Esophagus squamous epithelium (tissue), 5 donors: ENCODE results near the gene CBLB. TPM values are rescaled to one million over a fixed set of nuclear protein-coding genes. Genes with fewer than 3 reads are reported as not detected.

Experiments used
- DNase-seq: peaks from one replicate; lab custom pipeline; 2025; lab: John Stamatoyannopoulos, UW
- H3K27ac ChIP-seq, 4 donors: fragments of 200-600 bp; sonication (generic); one replicate each; pipeline ENCODE4 v1.5.1; 2016 to 2019; ENCODE audit warnings: mild to moderate bottlenecking in 1 of 4
- H3K27me3 ChIP-seq, 4 donors: fragments of 200-600 bp; sonication (generic); 1 replicate in 3 of 4; 2 replicates in 1 of 4; pipeline versions ENCODE4 v1.5.1 to v1.6.0; 2017 to 2021; ENCODE audit warnings: antibody characterized with exemption in 1 of 4
- H3K36me3 ChIP-seq, 3 donors: fragments of 200-600 bp; sonication (generic); one replicate each; pipeline ENCODE4 v1.5.1; 2016 to 2019
- H3K4me1 ChIP-seq, 3 donors: fragments of 200-600 bp; sonication (generic); one replicate each; pipeline ENCODE4 v1.5.1; 2017 to 2019
- H3K4me3 ChIP-seq, 4 donors: fragments of 200-600 bp; sonication (generic); 1 replicate in 3 of 4; 2 replicates in 1 of 4; pipeline ENCODE4 v1.5.1; 2016 to 2019; ENCODE audit warnings: mild to moderate bottlenecking in 2 of 4, moderate library complexity in 1 of 4
- H3K9me3 ChIP-seq, 3 donors: fragments of 200-600 bp; sonication (generic); one replicate each; pipeline ENCODE4 v1.5.1; 2016 to 2019
- POLR2A ChIP-seq, 4 donors: fragments of 450-650 bp; IDR thresholded peaks; one replicate each; pipeline ENCODE4 v1.6.1; 2017; ENCODE audit warnings: antibody characterized with exemption in 4 of 4, mild to moderate bottlenecking in 4 of 4, moderate library complexity in 3 of 4
- WGBS, 2 donors: methylation state at CpG; one replicate each; pipeline ENCODE4 v1.1.5; 2018; 5-methylcytosine and 5-hydroxymethylcytosine counted together
- intact Hi-C: fragments of 100-400 bp; cut with DNase I; formaldehyde crosslinking; loops from one replicate; pipeline ENCODE4 v1.15.0; 2022
- total RNA-seq, 4 donors: library from RNA; depleted of rRNA; stranded (reverse); fragments of >200 nt; gene quantifications; one replicate each; pipeline ENCODE4 v1.1.0, GENCODE V29; 2016
- TF ChIP-seq, protein P1 (sequence below), 6 experiments: fragments of 450-650 bp in 4 of 6; fragments of 200-600 bp in 2 of 6; sonication (generic) in 2 of 6; IDR thresholded peaks; one replicate each; pipeline ENCODE4 v1.5.1; 2016 to 2019; ENCODE audit warnings: antibody characterized with exemption in 6 of 6, mild to moderate bottlenecking in 4 of 6, moderate library complexity in 4 of 6
- donor health status: DM: yes; HTN: yes; CAD: no.

The CBLB gene
- total RNA-seq, 4 donors from 2014 or later: 6.7 to 29.4 (median 19.6) TPM

DNA sequence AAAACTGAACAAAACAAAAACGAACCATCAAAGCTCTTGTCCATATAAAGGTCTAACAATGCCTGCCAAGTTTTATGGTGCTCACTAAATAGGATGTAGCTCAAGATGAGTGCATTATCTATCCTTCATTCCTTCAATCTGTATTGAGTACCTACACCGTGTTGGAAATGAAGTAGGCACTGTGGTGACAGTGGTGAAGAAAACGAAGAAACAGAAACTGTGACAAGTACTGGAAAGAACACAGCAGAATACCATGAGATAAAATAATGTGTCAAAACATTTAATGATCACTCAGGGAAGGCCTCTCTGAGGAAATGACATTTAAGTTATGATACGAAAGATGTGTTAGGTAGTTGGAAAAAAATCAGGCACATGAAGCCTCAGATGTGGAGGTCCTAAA is 36.2 kb downstream of the CBLB start:
- Histone ChIP-seq H3K4me1 (peaks cover 0 to 52% (median 9%) of the 10 kb centered on the region in 3 donors), H3K27ac (no peak overlapping the region)
- WGBS, 2 donors: 61 to 63% methylated on average over 4 of the region's 4 CpGs

DNA sequence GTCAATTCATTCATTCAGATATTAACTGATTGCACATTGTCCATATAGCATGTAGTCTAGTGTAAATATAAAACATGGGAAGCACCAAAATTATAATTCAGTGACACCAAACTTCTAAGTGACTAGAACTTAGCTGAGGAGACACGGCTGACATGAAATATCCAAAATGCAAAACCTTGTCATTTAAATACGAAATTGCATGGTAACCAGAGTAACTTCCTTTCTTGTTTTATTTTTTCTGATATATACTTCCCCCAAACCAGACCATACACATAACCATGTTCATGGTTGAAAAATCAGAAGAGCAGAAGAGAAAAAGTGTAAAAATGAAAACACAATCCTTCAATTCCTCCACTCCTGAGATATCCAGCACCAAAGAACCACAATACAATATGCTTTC is 38.0 kb downstream of the CBLB start:
- DNase-seq: no peak
- intact Hi-C loops: no loop called here
- Histone ChIP-seq H3K4me1 (peaks cover 0 to 35% (median 6%) of the 10 kb centered on the region in 3 donors), H3K9me3 (no peaks in the 10 kb centered on the region), H3K36me3 (no peaks in the 10 kb centered on the region), H3K4me3 (no peak overlapping the region), H3K27ac (peak overlapping the region in 1 of 4 donors; percentile 57), H3K27me3 (no peaks in the 10 kb centered on the region)
- WGBS, 2 donors: 86 to 87% methylated on average over 2 of the region's 2 CpGs
- TF ChIP-seq POLR2A (IDR thresholded peaks at IDR 0.05): no peak
- TF ChIP-seq, protein P1, sequence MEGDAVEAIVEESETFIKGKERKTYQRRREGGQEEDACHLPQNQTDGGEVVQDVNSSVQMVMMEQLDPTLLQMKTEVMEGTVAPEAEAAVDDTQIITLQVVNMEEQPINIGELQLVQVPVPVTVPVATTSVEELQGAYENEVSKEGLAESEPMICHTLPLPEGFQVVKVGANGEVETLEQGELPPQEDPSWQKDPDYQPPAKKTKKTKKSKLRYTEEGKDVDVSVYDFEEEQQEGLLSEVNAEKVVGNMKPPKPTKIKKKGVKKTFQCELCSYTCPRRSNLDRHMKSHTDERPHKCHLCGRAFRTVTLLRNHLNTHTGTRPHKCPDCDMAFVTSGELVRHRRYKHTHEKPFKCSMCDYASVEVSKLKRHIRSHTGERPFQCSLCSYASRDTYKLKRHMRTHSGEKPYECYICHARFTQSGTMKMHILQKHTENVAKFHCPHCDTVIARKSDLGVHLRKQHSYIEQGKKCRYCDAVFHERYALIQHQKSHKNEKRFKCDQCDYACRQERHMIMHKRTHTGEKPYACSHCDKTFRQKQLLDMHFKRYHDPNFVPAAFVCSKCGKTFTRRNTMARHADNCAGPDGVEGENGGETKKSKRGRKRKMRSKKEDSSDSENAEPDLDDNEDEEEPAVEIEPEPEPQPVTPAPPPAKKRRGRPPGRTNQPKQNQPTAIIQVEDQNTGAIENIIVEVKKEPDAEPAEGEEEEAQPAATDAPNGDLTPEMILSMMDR (IDR thresholded peaks at IDR 0.05): no peak

More for the DNA sequence above, 36.2 kb downstream of the CBLB start:
- no peaks in the 10 kb centered on the region for H3K36me3 ChIP-seq
- DNase-seq: no peak
- H3K4me3 ChIP-seq: no peak overlapping the region
- H3K27me3 ChIP-seq: no peaks in the 10 kb centered on the region
- intact Hi-C loops: no loop called here
- H3K9me3 ChIP-seq: no peaks in the 10 kb centered on the region
- no peak for TF ChIP-seq POLR2A (IDR thresholded peaks at IDR 0.05)
- TF ChIP-seq, protein P1 (IDR thresholded peaks at IDR 0.05): no peak

DNA sequence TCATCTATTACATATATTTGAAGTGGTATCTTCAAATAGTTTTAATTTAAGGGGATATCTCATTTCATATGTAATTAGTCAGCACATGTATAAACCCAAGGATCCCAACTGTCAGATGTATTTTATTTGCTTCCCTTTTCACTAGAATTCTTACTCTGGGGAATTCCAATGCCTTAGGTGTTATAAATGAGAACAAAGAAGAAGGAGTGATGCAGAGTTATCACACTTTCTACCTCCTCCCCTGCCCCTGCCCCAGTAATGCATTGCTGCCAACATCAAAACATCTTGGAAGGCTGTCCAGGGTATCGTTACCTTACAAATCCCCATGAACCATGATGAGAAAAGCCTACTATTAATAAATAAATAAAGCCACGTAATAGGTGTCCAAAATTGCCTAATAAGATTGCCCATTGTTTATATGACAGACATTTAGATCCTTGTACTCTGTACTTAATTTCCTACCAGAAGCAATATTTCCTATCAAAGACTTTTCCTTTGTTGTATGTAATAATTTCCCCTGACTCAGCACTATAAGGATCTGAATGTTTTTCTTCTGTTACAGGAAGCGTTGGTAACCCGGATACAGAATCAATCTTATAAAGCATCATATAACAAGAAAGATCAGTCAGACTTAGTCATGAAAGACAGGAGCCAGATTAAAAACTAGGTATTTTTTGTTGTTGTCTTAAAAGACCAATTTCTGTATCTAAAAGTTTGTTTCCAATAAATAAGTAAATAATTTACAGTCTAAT is 38.8 kb downstream of the CBLB start:
- Histone ChIP-seq H3K36me3 (peaks cover 0 to 3% (median 0%) of the 10 kb centered on the region in 3 donors), H3K27ac (peak overlapping the region in 1 of 4 donors; percentile 57), H3K4me3 (no peak overlapping the region), H3K27me3 (no peaks in the 10 kb centered on the region), H3K4me1 (peaks cover 0 to 27% (median 5%) of the 10 kb centered on the region in 3 donors), H3K9me3 (no peaks in the 10 kb centered on the region)
- WGBS, 2 donors: 30 to 31% methylated on average over 4 of the region's 4 CpGs
- no peak for TF ChIP-seq POLR2A (IDR thresholded peaks at IDR 0.05)
- TF ChIP-seq, protein P1 (IDR thresholded peaks at IDR 0.05): no peak
- no peak for DNase-seq
- intact Hi-C loops: no loop called here

DNA sequence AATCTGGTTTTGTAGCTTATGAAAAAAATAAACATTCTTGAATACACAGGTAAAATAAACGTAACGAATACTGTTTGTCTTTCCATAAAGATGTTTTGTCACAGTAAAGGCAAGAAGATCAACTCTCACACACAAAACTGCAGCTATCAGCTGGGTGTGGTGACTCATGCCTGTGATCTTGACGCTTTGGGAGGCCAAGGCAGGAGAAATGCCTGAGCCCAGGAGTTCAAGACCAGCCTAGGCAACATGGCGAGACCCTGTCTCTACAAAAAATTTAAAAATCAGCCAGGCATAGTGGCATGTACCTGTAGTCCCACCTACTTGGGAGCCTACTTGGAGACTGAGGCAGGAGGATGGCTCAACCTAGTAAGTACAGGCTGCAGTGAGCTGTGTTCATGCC is 39.6 kb downstream of the CBLB start:
- Histone ChIP-seq H3K36me3 (peaks cover 0 to 3% (median 0%) of the 10 kb centered on the region in 3 donors), H3K4me1 (peaks cover 0 to 27% (median 8%) of the 10 kb centered on the region in 3 donors), H3K9me3 (no peaks in the 10 kb centered on the region), H3K27me3 (no peaks in the 10 kb centered on the region), H3K27ac (peak overlapping the region in 1 of 4 donors; percentile 57), H3K4me3 (no peak overlapping the region)
- WGBS, 2 donors: 89 to 95% methylated on average over 4 of the region's 4 CpGs
- intact Hi-C loops: no loop called here
- TF ChIP-seq, protein P1 (IDR thresholded peaks at IDR 0.05): no peak
- TF ChIP-seq POLR2A (IDR thresholded peaks at IDR 0.05): no peak
- DNase-seq: no peak

DNA sequence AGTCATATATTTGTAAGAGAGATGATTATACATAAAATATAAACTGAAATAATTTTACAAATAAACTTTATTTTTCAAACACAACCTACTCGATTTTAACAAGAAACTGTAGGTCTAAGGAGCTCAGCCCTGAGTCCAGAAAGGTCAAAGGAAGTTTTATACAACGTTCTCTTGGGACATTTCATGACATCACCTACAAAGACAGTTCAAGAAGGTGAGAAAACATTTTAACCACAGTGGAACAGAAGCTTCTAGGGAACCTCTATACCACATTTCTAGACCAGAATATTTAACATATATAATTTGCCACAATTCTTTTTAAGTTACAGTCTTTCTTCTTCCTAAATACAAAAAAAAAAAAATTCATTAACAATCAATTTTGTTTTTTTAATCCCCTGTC is 40.1 kb downstream of the CBLB start:
- TF ChIP-seq, protein P1 (IDR thresholded peaks at IDR 0.05): no peak
- no peak for TF ChIP-seq POLR2A (IDR thresholded peaks at IDR 0.05)
- H3K4me1 ChIP-seq: peaks cover 3 to 32% (median 13%) of the 10 kb centered on the region in 3 donors
- H3K36me3 ChIP-seq: peaks cover 0 to 3% (median 0%) of the 10 kb centered on the region in 3 donors
- intact Hi-C loops: no loop called here
- H3K27ac ChIP-seq: peak overlapping the region in 1 of 4 donors; percentile 19
- no peak overlapping the region for H3K4me3 ChIP-seq
- no peaks in the 10 kb centered on the region for H3K9me3 ChIP-seq
- no peak for DNase-seq
- WGBS, 2 donors: 43 to 73% methylated on average over 2 of the region's 2 CpGs
- H3K27me3 ChIP-seq: no peaks in the 10 kb centered on the region
